Measurements from ENCODE around the gene NUP43.
"Not testable (repeated sequence)": the region's sequence is repeated elsewhere in the genome, so short reads cannot be mapped to it uniquely, and the experiment has no call there.

NUP43 gene

GRCh38 chr6:149749082-149749593 lies 2.8 kb upstream of the NUP43 start:
- not testable (repeated sequence) for DNase-seq

- not testable (repeated sequence) for DNase-seq
These were observed 1.1 kb downstream of the NUP43 start for GRCh38 chr6:149745252-149745651.

- DNase-seq = no peak
These were observed 11.4 kb downstream of the NUP43 start for GRCh38 chr6:149734915-149735314.

GRCh38 chr6:149733089-149733720 lies 13.1 kb downstream of the NUP43 start:
- DNase-seq = no peak

GRCh38 chr6:149729824-149730223 lies 16.5 kb downstream of the NUP43 start:
- no peak for DNase-seq

GRCh38 chr6:149728499-149729234 lies 17.7 kb downstream of the NUP43 start:
- DNase-seq = no peak

GRCh38 chr6:149727793-149728498 lies 18.4 kb downstream of the NUP43 start:
- no peak for DNase-seq

GRCh38 chr6:149725785-149726184 lies 20.5 kb downstream of the NUP43 start:
- no peak for DNase-seq

GRCh38 chr6:149723771-149724417 lies 22.4 kb downstream of the NUP43 start:
- DNase-seq = peak; percentile 22

- no peak for DNase-seq
These were observed 23.1 kb downstream of the NUP43 start for GRCh38 chr6:149723262-149723661.

GRCh38 chr6:149719531-149719930 lies 26.8 kb downstream of the NUP43 start:
- DNase-seq = no peak

GRCh38 chr6:149717588-149718458 lies 28.5 kb downstream of the NUP43 start, which contains the start of gene LATS1:
LATS1 (minus strand) TSS chr6:149718101; CDS start chr6:149702126, 15,975 bp downstream.
- peak; percentile 90 for DNase-seq

- DNase-seq = no peak
These were observed 29.1 kb downstream of the NUP43 start for GRCh38 chr6:149717255-149717587.

GRCh38 chr6:149716181-149716963 lies 30.0 kb downstream of the NUP43 start:
- no peak for DNase-seq

GRCh38 chr6:149714442-149714841 lies 31.9 kb downstream of the NUP43 start:
- no peak for DNase-seq

- DNase-seq = no peak
These were observed 34.6 kb downstream of the NUP43 start for GRCh38 chr6:149711711-149712110.

GRCh38 chr6:149701714-149702113 lies 44.6 kb downstream of the NUP43 start:
- DNase-seq = no peak

- DNase-seq = no peak
These were observed 47.2 kb downstream of the NUP43 start for GRCh38 chr6:149699150-149699549.

GRCh38 chr6:149698175-149698574 lies 48.2 kb downstream of the NUP43 start:
- no peak for DNase-seq

- no peak for DNase-seq
These were observed 49.4 kb downstream of the NUP43 start for GRCh38 chr6:149696901-149697300.

GRCh38 chr6:149694921-149695320 lies 51.4 kb downstream of the NUP43 start:
- no peak for DNase-seq

Measured in activated CD4-positive, alpha-beta T cell treated with anti-CD3 and anti-CD28 coated beads, Interleukin-2, amount 50 U/mL, for 1 hour (primary cell).